NCI-H82 treated with DMSO at 0.1 percent for 48 hours (cell line): ENCODE measurements around the gene KLHL34.

Source experiments
- DNase-seq: peaks from one replicate; lab custom pipeline; 2025; ENCODE audit not compliant: unreplicated experiment; lab: John Stamatoyannopoulos, UW

KLHL34 gene

DNA sequence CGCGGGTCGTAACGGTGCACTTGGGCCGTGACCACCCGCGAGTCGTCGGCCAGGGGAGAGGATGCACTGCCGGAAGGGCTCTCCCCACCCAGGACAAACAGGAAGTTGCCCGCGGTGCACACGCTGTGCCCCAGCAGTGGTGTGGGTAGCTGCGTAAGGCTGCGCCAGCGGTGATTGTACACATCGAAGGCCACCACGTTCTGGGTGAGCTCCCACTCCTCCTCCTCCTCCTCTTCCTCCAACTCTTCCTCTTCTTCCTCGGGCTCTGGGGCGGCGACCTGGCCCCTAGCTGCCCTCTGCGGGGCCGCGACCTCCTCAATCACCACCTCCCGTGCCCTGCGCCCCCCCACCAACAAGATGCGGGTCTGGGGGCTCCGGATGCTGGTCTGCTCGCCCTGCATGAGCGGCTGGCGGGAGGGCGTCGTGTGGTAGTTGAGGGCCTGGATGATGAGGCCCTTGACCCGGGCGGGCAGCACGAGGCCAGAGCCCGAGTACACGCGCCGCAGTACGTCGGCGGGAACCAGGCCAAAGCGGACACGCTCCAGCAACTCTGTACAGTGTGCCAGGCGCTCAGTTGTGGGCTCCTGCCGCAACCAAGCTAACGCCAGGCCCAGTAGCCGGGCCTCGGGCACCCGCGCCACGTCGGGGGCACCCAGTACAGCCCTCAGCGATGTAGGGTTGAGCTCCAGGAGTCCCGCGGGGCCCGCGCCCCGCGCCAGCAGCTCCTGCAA lies 1.4 kb downstream of the KLHL34 start:
- DNase-seq, result no peak

DNA sequence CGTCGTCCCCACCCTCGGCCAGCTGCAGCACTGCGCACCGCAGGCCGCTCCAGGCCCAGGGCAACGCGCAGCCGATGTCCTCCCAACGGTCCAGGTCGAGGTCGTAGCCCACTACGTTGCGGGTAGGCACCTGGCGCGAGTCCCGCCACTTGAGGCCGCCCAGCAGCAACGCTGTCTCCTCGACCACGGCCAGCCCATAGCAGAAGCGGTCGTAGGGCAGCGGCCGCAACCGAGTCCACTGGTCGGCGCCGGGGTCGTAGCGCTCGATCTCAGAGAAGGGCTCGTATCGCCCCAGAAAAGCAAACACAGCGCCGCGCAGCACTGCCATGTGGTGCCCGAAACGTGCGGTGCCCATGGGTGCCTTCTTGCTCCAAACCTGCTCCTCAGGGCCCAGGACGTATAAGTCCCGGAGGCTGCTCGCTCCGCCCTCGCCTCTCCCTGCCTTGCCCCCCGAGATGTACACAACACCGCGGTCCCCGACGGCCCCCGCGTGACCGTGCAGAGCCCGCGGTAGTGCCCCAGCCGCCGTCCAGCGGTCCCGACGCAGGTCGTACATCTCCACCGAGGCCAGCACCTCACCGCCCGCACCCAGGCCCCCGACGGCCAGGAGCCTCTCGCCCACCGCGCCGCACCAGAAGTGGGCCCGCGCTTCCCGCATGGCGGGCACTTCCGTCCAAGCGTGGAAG lies 2.1 kb downstream of the KLHL34 start:
- DNase-seq, result no peak

DNA sequence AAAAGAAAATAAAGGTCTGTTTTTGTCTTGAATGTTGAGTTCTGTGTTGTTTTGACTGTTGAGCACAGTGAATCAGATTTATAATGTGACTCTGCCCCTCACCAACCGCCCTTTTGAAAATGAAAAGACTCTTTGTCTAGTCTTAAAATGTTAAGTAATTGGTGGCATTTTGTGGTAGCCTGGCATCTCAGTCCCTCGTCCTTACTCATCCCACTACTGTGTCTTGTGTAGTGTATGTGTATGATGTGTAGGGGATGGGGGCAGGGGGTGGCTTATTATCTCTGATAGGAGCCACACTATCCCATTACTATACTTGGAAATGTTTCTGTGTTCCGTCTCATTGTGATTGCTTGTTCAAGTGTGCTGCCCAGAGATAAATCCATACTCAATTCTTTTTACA lies 12.2 kb downstream of the KLHL34 start:
- DNase-seq, result no peak

DNA sequence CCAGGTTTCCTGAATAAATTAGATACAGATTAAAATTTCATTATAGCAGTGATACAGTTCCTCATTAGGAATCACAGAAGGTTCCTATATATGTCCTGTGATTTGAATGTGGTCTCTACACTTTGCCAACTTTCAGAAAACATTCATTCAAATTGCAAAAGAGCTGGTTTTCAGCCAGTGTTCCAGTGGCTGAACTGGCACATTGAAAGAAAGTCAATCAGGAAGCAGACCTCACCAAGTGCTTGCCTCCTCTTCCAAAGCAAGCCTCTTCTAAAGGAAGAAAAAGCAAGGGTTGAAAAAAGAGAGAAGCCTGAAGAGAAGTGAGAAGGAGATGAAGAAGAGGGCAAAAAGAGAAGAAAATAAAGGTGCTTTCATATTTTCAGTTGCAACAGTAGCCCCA lies 12.7 kb downstream of the KLHL34 start:
- DNase-seq, result no peak

DNA sequence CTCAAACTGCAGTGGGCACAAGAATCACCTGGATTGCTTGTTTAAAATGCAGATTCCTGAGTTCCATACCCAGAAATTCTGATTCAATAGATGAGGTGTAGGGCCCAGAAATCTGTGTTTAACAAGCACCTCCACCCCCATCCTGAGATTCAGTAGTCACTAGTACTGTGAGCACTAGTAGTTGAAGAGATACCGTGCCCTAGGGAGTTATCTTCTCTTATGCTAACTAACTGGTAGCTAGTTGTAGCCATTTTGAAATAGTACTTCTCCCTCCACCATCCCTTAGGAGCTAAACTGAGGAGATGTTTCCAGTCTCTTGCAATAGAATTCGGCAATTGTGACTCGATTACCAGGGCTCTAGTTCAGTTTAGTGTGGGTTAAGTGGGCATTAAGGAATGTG lies 18.4 kb downstream of the KLHL34 start:
- no peak for DNase-seq

DNA sequence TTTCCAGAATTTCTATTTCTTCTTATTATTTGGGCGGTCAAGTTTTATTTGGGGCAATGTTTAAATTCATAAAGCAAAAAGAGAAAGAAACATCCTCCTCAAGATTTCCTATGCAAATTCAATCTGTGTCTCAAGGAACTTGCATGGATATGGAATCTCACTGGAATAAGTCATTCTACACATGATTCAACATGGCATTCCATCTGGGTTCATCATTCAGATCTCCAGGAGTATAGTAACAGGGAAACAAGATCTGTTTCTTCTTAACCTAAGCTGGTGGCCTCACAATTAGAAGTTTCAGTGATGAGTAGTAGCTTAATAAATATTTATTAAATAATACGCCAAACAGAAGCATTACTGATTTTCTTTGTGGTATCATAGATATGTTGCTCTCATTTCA lies 19.8 kb downstream of the KLHL34 start:
- DNase-seq, result no peak

DNA sequence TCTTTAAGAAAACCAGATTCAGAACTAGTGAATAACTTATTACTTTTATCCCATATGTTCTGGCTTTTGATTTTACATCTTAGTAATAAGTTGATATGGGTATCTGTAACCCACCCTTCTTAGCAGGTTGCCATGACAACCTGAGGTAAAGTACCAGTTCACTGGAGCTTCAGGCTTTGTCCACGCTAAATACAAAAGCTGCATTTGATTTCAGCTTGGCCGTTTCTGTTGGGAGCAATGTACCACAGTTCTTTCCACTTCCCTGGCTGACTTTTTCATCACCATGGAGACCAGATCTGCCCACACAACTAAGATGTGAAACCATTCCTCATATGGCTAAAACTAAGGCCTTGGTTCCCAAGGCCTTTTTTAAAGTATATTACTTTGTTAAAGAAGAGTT lies 26.1 kb downstream of the KLHL34 start:
- no peak for DNase-seq

DNA sequence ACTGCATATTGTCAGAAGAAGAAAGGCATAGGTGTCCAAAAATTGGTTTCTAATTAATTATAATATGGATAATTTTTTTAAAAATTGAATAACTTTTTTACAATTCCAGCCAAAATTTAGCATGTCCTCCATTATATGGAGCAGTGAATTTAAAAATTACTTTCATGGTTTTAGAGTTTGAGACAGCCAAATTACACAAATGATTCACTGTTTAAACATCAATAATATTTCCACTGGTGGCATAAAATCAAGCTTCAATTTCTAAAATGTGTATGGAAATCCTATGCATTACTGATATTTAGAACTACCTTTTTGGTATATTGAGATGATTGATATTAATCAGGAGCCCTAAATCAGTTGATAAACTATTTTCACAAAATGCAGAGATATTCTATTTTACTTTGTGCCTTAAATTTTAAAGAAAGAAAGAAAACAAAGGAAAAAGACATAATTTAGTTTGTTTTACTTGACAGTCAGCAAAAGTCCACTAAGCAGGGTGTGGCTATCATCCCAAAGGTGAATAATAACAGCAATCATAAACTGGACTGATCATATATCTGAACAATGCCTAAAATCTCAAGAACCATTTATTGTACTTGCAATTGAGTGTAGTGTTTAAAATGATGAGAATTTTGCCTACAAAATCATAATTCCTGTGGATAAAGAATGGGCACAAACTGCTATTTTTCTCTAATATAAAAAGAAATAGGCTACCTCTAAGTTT lies 34.2 kb downstream of the KLHL34 start:
- DNase-seq, result no peak

DNA sequence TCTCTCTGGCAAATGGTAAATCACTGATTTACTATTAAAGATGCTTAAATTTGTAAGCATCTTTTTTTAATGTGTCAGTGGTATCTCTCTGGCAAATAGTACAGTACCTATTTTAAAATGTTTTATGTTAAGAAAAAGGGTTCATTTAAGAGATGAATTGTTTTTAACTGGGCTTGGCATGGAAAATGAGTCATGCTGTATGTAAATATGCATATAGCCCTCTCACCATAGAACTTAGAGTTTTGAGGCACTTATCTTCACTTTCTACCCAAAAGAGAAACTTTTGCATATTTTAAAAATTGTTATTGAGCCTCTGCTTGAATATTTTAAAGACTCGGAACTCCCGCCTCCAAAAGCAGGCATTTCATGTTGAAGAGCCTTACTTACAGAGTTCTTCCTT lies 37.9 kb downstream of the KLHL34 start:
- DNase-seq, result no peak

DNA sequence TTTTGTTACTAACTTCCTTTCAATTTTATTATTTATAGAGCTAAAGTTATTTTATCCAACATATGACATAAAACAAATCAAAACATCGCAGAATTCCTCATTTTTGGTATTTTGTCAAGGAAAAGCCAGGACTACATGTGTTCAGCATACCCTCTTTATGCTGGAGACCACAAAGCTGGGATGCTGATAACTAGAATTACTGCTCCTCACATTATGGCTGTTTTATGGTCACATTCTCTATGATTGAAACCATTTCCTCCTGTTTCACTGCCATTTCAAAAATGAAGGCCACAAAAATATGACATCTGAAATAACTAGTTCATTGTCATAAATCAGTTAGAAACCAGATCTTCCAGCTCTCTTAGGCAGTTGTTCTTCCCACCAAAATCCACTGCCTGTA lies 41.7 kb downstream of the KLHL34 start:
- DNase-seq, result no peak

DNA sequence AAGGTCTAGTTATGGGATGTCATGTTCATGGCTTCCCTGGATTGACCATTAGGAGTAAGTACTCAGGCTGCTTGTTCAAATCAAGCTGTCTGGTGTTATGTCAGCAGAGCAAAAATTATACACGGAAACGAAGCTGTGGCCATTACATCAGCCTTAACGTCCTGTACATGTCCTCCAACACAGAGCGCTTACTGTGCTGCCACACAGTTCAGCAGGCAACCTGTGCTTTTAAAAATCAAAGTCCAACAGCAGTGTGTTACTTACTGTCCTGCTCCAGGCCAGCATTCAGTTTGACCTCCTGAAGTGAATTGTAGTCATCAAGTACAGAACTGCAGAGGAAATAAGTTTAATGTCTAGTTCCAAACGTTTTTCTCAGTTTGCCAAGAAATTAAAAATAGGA lies 46.0 kb downstream of the KLHL34 start:
- no peak for DNase-seq

DNA sequence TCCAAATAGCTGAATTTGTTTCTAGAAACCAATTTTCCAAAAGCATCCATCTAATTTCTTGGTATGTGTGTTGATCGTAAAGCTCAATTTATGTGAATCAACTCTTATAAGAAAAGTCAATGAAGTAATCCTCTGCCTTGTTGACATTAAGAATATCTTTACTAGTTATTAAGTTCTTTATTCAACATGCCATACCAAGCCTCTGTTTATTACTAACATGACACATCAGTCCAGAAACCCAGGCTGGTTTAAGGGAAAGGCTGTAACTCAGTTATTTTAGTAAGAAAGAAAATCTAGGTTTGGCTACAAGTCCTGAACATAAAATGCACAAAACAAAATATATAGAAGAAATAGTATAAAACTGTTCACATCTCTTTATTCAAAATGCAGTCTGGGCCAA lies 48.0 kb downstream of the KLHL34 start:
- DNase-seq, result no peak

DNA sequence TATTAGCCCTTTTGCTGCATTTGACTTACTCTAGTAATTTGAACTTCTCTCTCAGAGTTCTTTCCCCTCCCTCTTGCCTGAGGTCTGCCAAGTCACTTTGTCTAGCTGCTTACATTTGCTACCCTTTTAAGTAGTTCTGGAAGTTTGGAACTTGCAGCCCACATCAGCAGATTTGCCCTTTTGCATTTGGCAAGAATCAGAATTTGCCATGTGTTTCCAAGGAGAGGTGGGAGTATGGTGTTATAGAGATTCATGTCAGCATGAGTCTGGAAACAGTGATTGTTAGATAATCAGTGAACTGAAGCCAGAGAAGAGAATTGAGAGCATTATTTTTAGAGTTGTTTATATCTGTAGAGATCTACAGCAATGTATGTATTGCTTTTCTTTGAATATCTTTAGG lies 52.1 kb downstream of the KLHL34 start:
- no peak for DNase-seq
